H1 (cell line): ENCODE measurements around the gene ALK. TPM values are rescaled to one million over a fixed set of nuclear protein-coding genes. Genes with fewer than 3 reads are reported as not detected.

ENCODE experiments used
- CTCF ChIA-PET: fragments of 300-600 bp; sonication (Branson Sonifier 250); formaldehyde crosslinking; loops from one replicate; lab custom pipeline; 2021; ENCODE audit not compliant: partially characterized antibody; lab: Charles Lee
- POLR2A ChIA-PET: fragments of 300-600 bp; sonication (Branson Sonifier 250); formaldehyde crosslinking; loops from one replicate; lab custom pipeline; 2021; ENCODE audit warnings: inconsistent platforms; ENCODE audit not compliant: partially characterized antibody; lab: Charles Lee
- DNase-seq, 2 experiments: peaks; one replicate each; pipeline versions ENCODE4 v3.0.0 to v3.0.0-alpha.2; 2010 to 2022; ENCODE audit warnings: low spot score in 2 of 2, low read depth in 1 of 2, mixed read lengths in 1 of 2
- FAIRE-seq: peaks from 2 replicates; lab custom pipeline; 2011; peaks lifted over from hg19 to GRCh38; lab: Jason Lieb, UNC
- H2AFZ ChIP-seq: 2 replicates; pipeline ENCODE4 v1.8.1; 2012; ENCODE audit warnings: low read length, inconsistent platforms
- H2AK5ac ChIP-seq: 2 replicates; pipeline ENCODE4 v1.6.1; 2013; ENCODE audit warnings: low read depth, low read length
- H2BK120ac ChIP-seq: replicated peaks from 2 replicates; pipeline ENCODE3; 2013; ENCODE audit warnings: low read depth, low read length, inconsistent platforms
- H2BK12ac ChIP-seq: 2 replicates; pipeline ENCODE4 v1.6.1; 2013; ENCODE audit warnings: low read depth, low read length
- H2BK15ac ChIP-seq: 2 replicates; pipeline ENCODE4 v1.6.1; 2013; ENCODE audit warnings: low read length
- H2BK20ac ChIP-seq: 2 replicates; pipeline ENCODE4 v1.6.1; 2013; ENCODE audit warnings: low read length
- H2BK5ac ChIP-seq: 2 replicates; pipeline ENCODE4 v1.6.1; 2013; ENCODE audit warnings: low read depth, low read length
- H3K14ac ChIP-seq: 2 replicates; pipeline ENCODE4 v1.6.1; 2013; ENCODE audit warnings: inconsistent platforms; ENCODE audit not compliant: insufficient read length
- H3K18ac ChIP-seq: 2 replicates; pipeline ENCODE4 v1.6.1; 2013; ENCODE audit warnings: low read length; ENCODE audit errors: extremely low read depth
- H3K23ac ChIP-seq: 2 replicates; pipeline ENCODE4 v1.6.1; 2013; ENCODE audit warnings: inconsistent platforms; ENCODE audit not compliant: insufficient read length
- H3K23me2 ChIP-seq: 2 replicates; pipeline ENCODE4 v1.6.1; 2013; ENCODE audit warnings: low read depth, low read length
- H3K27ac ChIP-seq: 2 replicates; pipeline ENCODE4 v1.6.1; 2011; ENCODE audit warnings: low read depth, low read length, inconsistent platforms
- H3K27me3 ChIP-seq, 4 experiments: replicated peaks in 1 of 4; 1 replicate in 1 of 4; 2 replicates in 3 of 4; pipeline versions ENCODE4 v1.6.1 to v1.8.1; 2011 to 2013; ENCODE audit warnings: low read length in 3 of 4, mild to moderate bottlenecking in 3 of 4, inconsistent platforms in 2 of 4, mixed read lengths in 2 of 4, moderate library complexity in 1 of 4; ENCODE audit not compliant: control insufficient read depth in 3 of 4, insufficient read depth in 3 of 4; ENCODE audit errors: extremely low read depth in 1 of 4
- H3K36me3 ChIP-seq, 4 experiments: 2 replicates each; pipeline versions ENCODE4 v1.6.1 to v1.8.1; 2011 to 2013; ENCODE audit warnings: mild to moderate bottlenecking in 4 of 4, low read length in 3 of 4, moderate library complexity in 2 of 4, control low read depth in 1 of 4, inconsistent platforms in 1 of 4; ENCODE audit not compliant: insufficient read depth in 4 of 4, control insufficient read depth in 2 of 4
- H3K4ac ChIP-seq: replicated peaks from 2 replicates; pipeline ENCODE3; 2013; ENCODE audit warnings: low read length, low read depth, mixed read lengths, inconsistent platforms; ENCODE audit not compliant: insufficient read length
- H3K4me1 ChIP-seq, 4 experiments: replicated peaks in 1 of 4; 1 replicate in 1 of 4; 2 replicates in 3 of 4; pipeline versions ENCODE4 v1.6.1 to v1.8.1; 2011 to 2013; ENCODE audit warnings: low read length in 3 of 4, inconsistent platforms in 2 of 4, mixed read lengths in 1 of 4; ENCODE audit not compliant: insufficient read depth in 4 of 4, control insufficient read depth in 3 of 4
- H3K4me2 ChIP-seq, 2 experiments: 2 replicates each; pipeline versions ENCODE4 v1.6.1 to v1.8.1; 2011 to 2013; ENCODE audit warnings: low read depth in 2 of 2, low read length in 2 of 2, control low read depth in 1 of 2, inconsistent platforms in 1 of 2, mild to moderate bottlenecking in 1 of 2; ENCODE audit not compliant: insufficient read depth in 1 of 2
- H3K4me3 ChIP-seq, 4 experiments: fragments of 200-600, 300-600 bp in 1 of 4; sonication (generic), shearing (Covaris generic), sonication (Bioruptor Twin) in 1 of 4; 2 replicates each; pipeline versions ENCODE4 v1.5.1 to v1.8.1; 2011 to 2016; ENCODE audit warnings: low read length in 4 of 4, low read depth in 3 of 4, control low read depth in 2 of 4, inconsistent platforms in 2 of 4, mild to moderate bottlenecking in 2 of 4, mixed read lengths in 1 of 4, moderate library complexity in 1 of 4; ENCODE audit not compliant: insufficient read depth in 2 of 4; ENCODE audit errors: extremely low read depth in 1 of 4
- H3K56ac ChIP-seq: replicated peaks from 2 replicates; pipeline ENCODE3; 2013; ENCODE audit warnings: low read depth, mild to moderate bottlenecking, mixed read lengths, low read length, inconsistent platforms; ENCODE audit not compliant: insufficient read length
- H3K79me1 ChIP-seq: 2 replicates; pipeline ENCODE4 v1.6.1; 2013; ENCODE audit warnings: low read depth, low read length, control low read depth
- H3K79me2 ChIP-seq, 2 experiments: 2 replicates each; pipeline versions ENCODE4 v1.6.1 to v1.8.1; 2012 to 2013; ENCODE audit warnings: low read length in 2 of 2, mild to moderate bottlenecking in 2 of 2, inconsistent platforms in 1 of 2; ENCODE audit not compliant: insufficient read depth in 2 of 2, control insufficient read depth in 1 of 2
- H3K9ac ChIP-seq, 4 experiments: replicated peaks in 1 of 4; 1 replicate in 1 of 4; 2 replicates in 3 of 4; pipeline versions ENCODE4 v1.6.1 to v1.8.1; 2011 to 2013; ENCODE audit warnings: low read depth in 3 of 4, low read length in 3 of 4, control low read depth in 2 of 4, mild to moderate bottlenecking in 2 of 4, moderate library complexity in 2 of 4, inconsistent platforms in 1 of 4; ENCODE audit errors: extremely low read depth in 1 of 4
- H3K9me3 ChIP-seq, 2 experiments: 2 replicates each; pipeline versions ENCODE4 v1.6.1 to v1.8.1; 2012 to 2013; ENCODE audit warnings: mild to moderate bottlenecking in 2 of 2, moderate library complexity in 2 of 2, control low read depth in 1 of 2, inconsistent platforms in 1 of 2, low read depth in 1 of 2, low read length in 1 of 2, mixed read lengths in 1 of 2; ENCODE audit not compliant: insufficient read depth in 2 of 2
- H4K20me1 ChIP-seq, 2 experiments: replicated peaks in 1 of 2; 2 replicates each; pipeline versions ENCODE3 to v1.8.1; 2011 to 2013; ENCODE audit warnings: inconsistent platforms in 2 of 2, low read length in 2 of 2, mild to moderate bottlenecking in 1 of 2; ENCODE audit not compliant: insufficient read depth in 2 of 2, control insufficient read depth in 1 of 2
- H4K5ac ChIP-seq: 2 replicates; pipeline ENCODE4 v1.6.1; 2013; ENCODE audit warnings: low read length, low read depth, mixed read lengths, inconsistent platforms; ENCODE audit not compliant: insufficient read length
- H4K8ac ChIP-seq: 2 replicates; pipeline ENCODE4 v1.8.0; 2013; ENCODE audit warnings: mild to moderate bottlenecking, moderate library complexity, low read length, inconsistent platforms; ENCODE audit not compliant: insufficient read depth; ENCODE audit errors: extremely low read depth
- H4K91ac ChIP-seq: replicated peaks from 2 replicates; pipeline ENCODE3; 2013; ENCODE audit warnings: low read length, mixed read lengths, inconsistent platforms; ENCODE audit not compliant: insufficient read length
- BRCA1 ChIP-seq: IDR thresholded peaks from 2 replicates; pipeline ENCODE4 v1.6.1; 2012; ENCODE audit warnings: low read depth, low read length, improper control_type of control experiment
- CBX8 ChIP-seq: fragments of 300-800, 300-1000 bp; sonication (generic); IDR thresholded peaks from 2 replicates; pipeline ENCODE4 v1.7.1; 2016; ENCODE audit warnings: low read depth, low read length, borderline replicate concordance
- CTCF ChIP-seq, 3 experiments: IDR thresholded peaks; 1 replicate in 2 of 3; 2 replicates in 1 of 3; pipeline versions ENCODE4 v1.5.1 to v1.6.1; 2011; ENCODE audit warnings: low read length in 3 of 3, mild to moderate bottlenecking in 3 of 3, inconsistent platforms in 2 of 3, low read depth in 1 of 3, moderate library complexity in 1 of 3; ENCODE audit not compliant: insufficient read depth in 1 of 3; ENCODE audit errors: control extremely low read depth in 1 of 3
- JUND ChIP-seq: IDR thresholded peaks from 2 replicates; pipeline ENCODE4 v1.6.1; 2011; ENCODE audit warnings: mild to moderate bottlenecking, improper control_type of control experiment, low read length
- SAP30 ChIP-seq: fragments of 300-600 bp; sonication (generic); IDR thresholded peaks from 2 replicates; pipeline ENCODE4 v1.7.1; 2012; ENCODE audit warnings: low read length, moderate library complexity, mild to moderate bottlenecking, inconsistent platforms; ENCODE audit not compliant: insufficient read depth, insufficient replicate concordance
- SIX5 ChIP-seq: IDR thresholded peaks from 2 replicates; pipeline ENCODE4 v1.6.1; 2011; ENCODE audit warnings: mild to moderate bottlenecking, low read depth, low read length
- TEAD4 ChIP-seq: IDR thresholded peaks from 2 replicates; pipeline ENCODE4 v1.6.1; 2012; ENCODE audit warnings: low read depth, low read length, inconsistent platforms, mixed read lengths
- WGBS, 2 experiments: shearing (Covaris generic) in 1 of 2; methylation state at CpG; one replicate each; pipeline versions ENCODE4 v1.1.6 to v1.1.7; 2013 to 2015; ENCODE audit warnings: low lambda C conversion rate in 2 of 2, mixed read lengths in 2 of 2, inconsistent platforms in 1 of 2, low coverage in 1 of 2, missing lambda C conversion rate in 1 of 2; ENCODE audit not compliant: insufficient replicate concordance in 2 of 2, insufficient coverage in 1 of 2, insufficient read length in 1 of 2; ENCODE audit errors: extremely low coverage in 1 of 2, missing lambda C conversion rate in 1 of 2; 5-methylcytosine and 5-hydroxymethylcytosine counted together
- polyA plus RNA-seq, 7 experiments: library from polyadenylated mRNA; depleted of rRNA in 3 of 7; stranded (reverse) in 5 of 7; unstranded in 2 of 7; fragments of >200 nt in 5 of 7; fragments of 200-250 nt in 2 of 7; gene quantifications; 1 replicate in 5 of 7; 2 replicates in 1 of 7; 4 replicates in 1 of 7; pipeline versions ENCODE4 v1.2.1 to v1.2.3, GENCODE V29; 2011 to 2013; ENCODE audit warnings: missing spikeins in 2 of 7, mixed read lengths in 2 of 7
- total RNA-seq: library from RNA; stranded (reverse); fragmentation: NEBNext Ultra II Directional; extraction: Animal tissue kit (Norgen Biotek cat#: 25700); gene quantifications from 2 replicates; pipeline ENCODE4 v1.2.1, GENCODE V29; 2021

ALK gene
- total and polyA plus RNA-seq, 2 of the 8 experiments (the other 6 are each of a cell fraction or from before 2014, with no cell fraction given): 0.02 to 0.09 TPM

GRCh38 chr2:29184531-29184930 lies 736.9 kb downstream of the ALK start:
- H2BK120ac ChIP-seq: no peak overlapping the region
- no peak overlapping the region for H2BK15ac ChIP-seq
- H2BK5ac ChIP-seq: no peak overlapping the region
- H2BK20ac ChIP-seq: no peak overlapping the region
- no peak overlapping the region for H3K27ac ChIP-seq
- H3K14ac ChIP-seq: no peak overlapping the region
- H3K18ac ChIP-seq: no peak overlapping the region
- H3K9me3 ChIP-seq: peaks cover 0 to 4% of the 10 kb centered on the region in 2 experiments; a peak in 1 of 4 replicates
- H3K79me2 ChIP-seq: no peaks in the 10 kb centered on the region
- no peak overlapping the region for H4K91ac ChIP-seq
- no peak overlapping the region for H2AK5ac ChIP-seq
- 0 out of 2 replicates have a peak overlapping the region, but pooled peaks have one; percentile 51 for H2AFZ ChIP-seq
- H3K56ac ChIP-seq: no peak overlapping the region
- FAIRE-seq (no peak), DNase-seq (no peak)
- no peak overlapping the region for H3K9ac ChIP-seq
- H3K4me3 ChIP-seq: no peak overlapping the region
- no peaks in the 10 kb centered on the region for H3K36me3 ChIP-seq
- CTCF ChIA-PET: interaction anchor here (0.7 to 1.3 kb wide), 2 partner anchors 13 to 233 kb away, joined by 3 read pairs; no protein-coding TSS in a partner anchor
- H3K4ac ChIP-seq: no peak overlapping the region
- no peaks in the 10 kb centered on the region for H3K79me1 ChIP-seq
- no peak for TF ChIP-seq CBX8
- TF ChIP-seq SAP30: no peak
- TF ChIP-seq SIX5: no peak
- no peak for TF ChIP-seq BRCA1
- no peak for TF ChIP-seq TEAD4
- no peak for TF ChIP-seq CTCF (IDR thresholded peaks at IDR 0.05; ENCODE audit: control extremely low read depth in 1 of 3, insufficient read depth in 1 of 3, low read depth in 1 of 3, low read length in 3 of 3)
- TF ChIP-seq JUND: no peak
- no peak overlapping the region for H4K8ac ChIP-seq
- POLR2A ChIA-PET: interaction anchor here (1.0 kb wide), 1 partner anchor 234 kb away, joined by 3 read pairs; no protein-coding TSS in a partner anchor
- no peaks in the 10 kb centered on the region for H3K23me2 ChIP-seq
- no peak overlapping the region for H3K4me2 ChIP-seq
- H4K5ac ChIP-seq: no peak overlapping the region
- H2BK12ac ChIP-seq: no peak overlapping the region
- 87% methylated on average over 6 of the region's 6 CpGs; no CpG with 5 or more reads in 1 of the 2 experiments for WGBS, 2 experiments
- no peaks in the 10 kb centered on the region for H4K20me1 ChIP-seq
- no peak overlapping the region for H3K23ac ChIP-seq
- no peaks in the 10 kb centered on the region for H3K4me1 ChIP-seq
- H3K27me3 ChIP-seq: no peaks in the 10 kb centered on the region
